ENCODE measurements around the gene RPS5.
"Not testable (repeated sequence)": the region's sequence is repeated elsewhere in the genome, so short reads cannot be mapped to it uniquely, and the experiment has no call there.

- not testable (repeated sequence) for TF ChIP-seq CTCF (IDR thresholded peaks at IDR 0.05; ENCODE audit: low read depth, low read length); EZH2phosphoT487 (IDR thresholded peaks at IDR 0.05; ENCODE audit: low read depth)
These were observed 16.9 kb downstream of the RPS5 start for GRCh38 chr19:58403920-58404478.

All from OCI-LY3 (cell line).